PC-9 (cell line): ENCODE results near the gene HEXIM1.

Experiments used
- CTCF ChIP-seq: fragments of 200-600 bp; sonication (generic); conservative IDR thresholded peaks from 2 replicates; pipeline ENCODE4 v1.6.1; 2017; ENCODE audit warnings: mixed run types, antibody characterized with exemption, mild to moderate bottlenecking, moderate library complexity
- EZH2 ChIP-seq: fragments of 200-600 bp; sonication (generic); IDR thresholded peaks from 2 replicates; pipeline ENCODE4 v1.8.0; 2017; ENCODE audit warnings: antibody characterized with exemption, low read depth

DNA sequence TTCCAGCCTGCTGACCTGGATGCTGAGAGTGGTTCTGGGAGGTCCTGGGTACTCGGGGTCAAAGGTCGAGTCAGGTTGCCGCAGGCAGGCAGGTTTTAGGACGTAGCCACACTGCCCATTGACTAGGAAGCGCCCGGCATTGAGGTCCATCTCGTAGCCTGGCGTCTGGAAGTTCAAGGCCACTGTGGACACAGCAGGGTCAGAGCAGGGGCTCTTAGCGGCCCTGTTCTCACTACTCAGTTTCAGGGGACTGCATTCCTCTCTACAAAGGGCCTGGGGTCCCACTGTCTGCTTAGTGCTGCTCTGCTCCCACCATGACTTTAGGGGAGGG, 34.9 kb upstream of the HEXIM1 start:
- TF ChIP-seq CTCF (no peak), EZH2 (no peak)
